Stimulated activated CD4-positive, alpha-beta T cell treated with anti-CD3 and anti-CD28 coated beads, Interleukin-1b, Interleukin-23, amount 100 ng/mL, for 48 hours (primary cell): ENCODE measurements around the gene CDK1.
A peak's percentile ranks its signal among the peaks of the same experiment; 100 is the strongest.
"Not testable (repeated sequence)": the region's sequence is repeated elsewhere in the genome, so short reads cannot be mapped to it uniquely, and the experiment has no call there.

ENCODE experiments used
- DNase-seq: peaks from one replicate; pipeline ENCODE4 v3.0.0-alpha.2; 2020

The CDK1 gene

DNA sequence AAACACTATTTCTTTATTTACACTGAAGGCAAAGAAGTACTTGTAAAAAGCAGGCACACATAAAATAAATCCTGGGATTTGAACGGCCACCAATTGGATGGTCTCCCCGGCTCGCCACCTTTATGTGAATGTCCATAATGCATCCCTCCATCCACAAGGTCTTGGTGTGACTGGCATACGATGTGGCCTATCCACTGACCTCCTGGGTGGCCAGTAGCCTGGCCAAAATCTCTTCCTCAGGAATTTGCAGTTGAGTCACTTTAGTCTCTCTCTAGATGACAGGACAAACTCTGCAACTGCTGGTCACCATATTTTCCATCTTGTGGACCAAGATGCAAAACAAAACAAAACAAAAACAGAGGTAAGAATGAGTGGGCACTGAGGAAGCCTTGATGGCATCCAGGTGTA lies 39.1 kb downstream of the CDK1 start:
- DNase-seq: no peak

DNA sequence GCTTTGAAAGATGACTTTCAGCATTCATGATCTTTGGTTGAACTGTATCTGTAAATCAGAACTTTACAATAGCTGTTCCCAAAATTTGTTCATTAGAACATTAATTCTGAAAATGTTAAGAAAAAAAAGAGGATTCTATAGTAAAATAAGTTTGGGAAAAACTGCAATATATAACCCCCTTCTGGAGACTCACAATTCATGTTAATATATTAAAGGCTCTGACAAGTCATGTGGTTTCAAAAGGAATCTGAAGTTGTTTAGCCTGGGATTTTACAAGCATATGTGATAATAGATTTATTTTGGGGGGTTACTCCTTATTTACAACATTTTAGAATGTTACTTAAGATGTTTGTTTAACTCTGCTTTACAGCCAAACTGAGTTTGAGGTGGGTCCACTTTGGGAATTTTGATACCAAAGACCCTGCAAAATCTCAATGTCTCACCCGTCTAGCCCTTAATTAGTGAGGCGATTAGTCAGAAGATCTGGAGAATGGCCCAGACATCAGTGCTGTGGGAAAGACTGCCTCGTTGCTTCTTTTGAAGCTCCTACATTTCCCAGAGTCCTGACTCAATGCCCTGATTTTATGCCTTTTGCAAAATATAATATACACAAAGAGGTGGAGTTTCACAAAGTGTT lies 40.0 kb downstream of the CDK1 start:
- no peak for DNase-seq

DNA sequence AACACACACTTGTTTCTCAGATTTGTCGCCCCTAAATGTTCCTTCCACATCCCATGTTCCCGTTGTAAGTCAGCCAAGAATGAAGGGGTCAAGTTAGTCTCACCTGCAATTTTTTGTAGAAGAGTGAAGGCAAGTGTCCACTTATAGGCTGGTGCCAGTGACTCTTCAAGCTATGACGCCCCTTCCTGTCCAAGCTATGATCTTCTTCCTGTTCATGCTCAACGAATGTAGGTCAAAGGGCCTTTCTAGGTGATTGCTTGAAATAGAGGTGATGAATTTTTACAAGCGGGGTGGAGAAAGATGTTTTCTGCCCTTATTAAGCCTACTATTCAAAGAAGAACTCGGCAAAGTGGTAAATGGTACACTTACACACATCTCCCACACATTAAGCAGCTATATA lies 41.0 kb downstream of the CDK1 start:
- DNase-seq: no peak

DNA sequence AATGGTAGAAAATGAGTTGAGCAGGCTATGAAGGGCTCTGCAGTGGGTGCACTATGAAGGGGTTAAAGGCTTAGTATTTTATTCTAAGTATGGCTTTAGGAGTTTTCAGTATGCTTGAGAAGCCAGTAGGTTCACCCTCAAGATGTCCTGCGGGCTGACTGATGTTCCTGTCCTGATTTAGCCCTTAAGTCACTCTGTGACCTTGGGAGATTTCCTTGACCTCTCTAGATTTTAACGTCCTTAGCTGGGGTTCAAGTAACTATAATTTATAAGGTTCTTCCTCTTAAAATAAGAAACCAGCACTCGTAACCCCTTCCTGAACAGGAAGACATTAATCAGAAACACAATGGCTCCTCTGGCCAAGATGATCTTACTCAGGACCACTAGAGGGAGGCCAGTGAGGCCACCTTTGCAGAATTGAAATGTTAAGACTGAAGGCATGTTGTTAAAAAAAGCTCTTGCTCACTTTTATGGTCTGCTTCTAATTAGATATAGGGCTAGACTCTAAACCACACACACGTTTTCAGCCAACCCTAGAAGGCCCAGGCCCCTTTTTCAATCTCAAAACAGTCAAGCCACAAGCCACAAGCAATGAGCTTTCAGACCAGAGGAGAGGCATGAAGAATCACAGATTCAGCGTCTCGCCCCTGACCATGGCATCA lies 41.9 kb downstream of the CDK1 start:
- peak; percentile 1 for DNase-seq

DNA sequence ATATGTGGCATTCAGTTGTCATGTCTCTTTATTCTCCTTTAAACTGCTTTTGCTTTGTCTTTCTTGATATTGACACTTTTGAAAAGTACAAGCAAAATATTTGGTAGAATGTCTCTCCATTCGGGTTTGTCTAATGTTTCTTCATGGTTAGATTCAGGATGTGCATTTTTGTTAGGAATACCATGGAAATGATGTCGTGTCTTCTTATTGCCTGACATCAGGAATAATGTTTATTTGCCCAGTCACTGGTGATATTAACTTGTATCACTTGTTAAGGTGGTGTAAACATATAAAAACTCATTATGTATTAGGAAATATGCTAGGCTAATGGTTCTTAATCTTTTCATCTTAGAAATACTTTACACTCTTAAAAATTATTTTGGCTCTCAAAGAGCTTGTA lies 43.4 kb downstream of the CDK1 start:
- DNase-seq: no peak

DNA sequence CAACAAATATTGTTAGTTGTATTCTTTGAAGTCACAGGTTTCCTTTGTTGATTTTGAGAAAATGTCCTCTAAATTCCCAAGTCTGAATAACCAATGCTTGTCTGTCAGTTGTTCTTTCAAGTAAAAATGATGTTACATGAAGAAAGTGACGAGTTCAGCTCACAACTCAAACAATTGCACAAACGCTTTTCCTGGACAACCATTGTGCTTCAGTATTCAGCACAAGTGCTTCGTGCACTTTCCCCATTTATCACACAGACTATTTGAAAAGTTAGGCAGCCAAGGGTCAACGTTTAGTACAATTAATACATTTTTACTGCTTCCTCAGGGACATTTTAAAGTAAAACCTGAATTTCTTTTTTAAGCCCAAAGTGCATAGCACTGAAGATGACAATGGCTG lies 44.5 kb downstream of the CDK1 start:
- no peak for DNase-seq

DNA sequence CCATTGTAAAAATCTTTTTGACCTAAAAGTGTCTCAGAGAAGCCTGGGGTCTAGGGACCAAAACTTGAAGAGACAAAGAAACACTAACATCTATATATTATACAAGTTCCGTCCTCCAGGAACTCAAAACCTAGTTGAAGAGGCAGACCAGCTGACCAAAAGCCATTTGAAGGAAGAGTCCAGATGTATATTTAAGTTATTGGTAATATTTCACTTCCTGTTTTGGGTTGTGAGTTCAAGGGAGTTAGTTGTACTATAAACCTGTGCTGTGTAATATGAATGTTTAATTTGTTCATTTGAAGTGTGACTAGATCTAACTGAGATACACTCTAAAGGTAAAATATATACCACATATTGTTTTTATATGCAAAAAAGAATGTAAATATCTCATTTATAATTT lies 45.0 kb downstream of the CDK1 start:
- no peak for DNase-seq

DNA sequence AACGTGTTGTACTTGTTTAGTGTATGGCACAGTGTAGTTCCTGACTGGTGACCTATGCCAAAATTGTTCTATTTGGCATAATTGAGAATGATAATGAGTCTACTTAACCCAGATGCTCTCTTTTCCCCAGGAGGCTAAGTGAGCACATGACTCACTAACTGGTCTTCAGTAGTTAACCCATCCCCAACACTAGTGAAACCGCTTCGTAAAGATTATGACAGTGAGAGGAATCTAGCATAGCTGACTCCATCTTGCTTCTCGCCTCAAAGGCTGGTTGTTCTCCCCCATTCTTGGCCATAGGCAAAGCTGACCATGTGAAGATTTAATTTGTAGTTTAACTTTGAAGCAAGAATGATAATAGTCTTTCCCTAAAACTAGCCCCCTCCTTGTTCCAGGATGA lies 47.2 kb downstream of the CDK1 start:
- no peak for DNase-seq

DNA sequence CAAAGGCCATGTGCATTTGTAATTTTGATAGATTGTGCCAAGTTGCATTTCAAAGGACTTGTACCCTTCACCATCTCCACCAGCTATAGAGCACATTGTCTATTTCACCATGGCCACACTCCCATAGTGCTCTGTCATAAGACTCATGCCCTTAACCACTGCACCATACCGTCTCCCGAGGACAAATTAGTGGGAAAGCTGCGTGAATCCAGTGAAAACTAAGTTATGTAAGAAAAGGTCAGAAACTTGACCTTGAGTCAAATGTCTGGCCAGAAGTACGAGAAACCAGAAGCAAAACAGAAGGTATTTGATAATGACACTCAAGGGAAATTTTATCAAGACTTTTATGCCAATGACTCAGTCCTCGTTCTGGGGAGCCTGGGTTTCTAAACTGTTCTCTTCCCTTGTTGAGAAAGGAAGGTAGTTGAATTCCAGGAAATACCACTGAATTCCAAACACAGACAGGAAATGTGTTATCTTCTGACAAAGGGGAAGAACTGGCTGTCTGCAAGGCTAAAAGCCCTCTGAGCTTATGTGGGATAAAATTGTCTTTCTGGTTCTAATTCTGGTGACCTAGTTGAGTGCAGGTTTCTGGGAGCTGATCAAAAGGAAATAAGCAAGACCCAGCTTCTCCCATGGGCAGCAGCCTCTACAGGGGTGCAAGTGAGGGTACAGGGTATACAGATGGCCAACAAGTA lies 49.7 kb downstream of the CDK1 start:
- DNase-seq: no peak

DNA sequence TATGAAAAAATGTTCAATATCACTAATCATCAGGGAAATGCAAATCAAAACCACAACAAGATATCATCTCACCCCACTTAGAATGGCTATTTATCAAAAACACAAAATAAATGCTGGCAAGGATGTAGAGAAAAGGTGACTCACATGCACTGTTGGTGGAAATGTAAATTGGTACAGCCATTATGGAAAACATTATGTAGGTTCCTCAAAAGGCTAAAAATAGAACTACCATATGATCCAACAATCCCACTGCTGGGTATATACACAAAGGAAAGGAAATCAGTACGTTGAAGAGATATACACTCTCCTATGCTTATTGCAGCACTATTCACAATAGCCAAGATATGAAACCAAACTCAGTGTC lies 50.2 kb downstream of the CDK1 start:
- DNase-seq: no peak

DNA sequence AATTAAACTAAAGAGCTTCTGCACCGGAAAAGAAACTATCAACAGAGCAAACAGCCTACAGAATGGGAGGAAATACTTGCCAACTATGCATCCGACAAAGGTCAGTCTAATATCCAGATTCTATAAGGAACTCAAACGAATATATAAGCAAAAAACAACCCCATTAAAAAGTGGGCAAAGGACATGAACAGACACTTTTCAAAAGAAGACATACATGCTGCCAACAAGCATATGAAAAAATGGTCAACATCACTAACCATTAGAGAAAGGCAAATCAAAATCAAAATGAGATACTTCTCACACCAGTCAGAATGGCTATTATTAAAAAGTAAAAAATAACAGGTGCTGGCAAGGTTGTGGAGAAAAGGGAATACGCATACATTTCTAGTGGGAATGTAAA lies 53.9 kb downstream of the CDK1 start:
- not testable (repeated sequence) for DNase-seq

DNA sequence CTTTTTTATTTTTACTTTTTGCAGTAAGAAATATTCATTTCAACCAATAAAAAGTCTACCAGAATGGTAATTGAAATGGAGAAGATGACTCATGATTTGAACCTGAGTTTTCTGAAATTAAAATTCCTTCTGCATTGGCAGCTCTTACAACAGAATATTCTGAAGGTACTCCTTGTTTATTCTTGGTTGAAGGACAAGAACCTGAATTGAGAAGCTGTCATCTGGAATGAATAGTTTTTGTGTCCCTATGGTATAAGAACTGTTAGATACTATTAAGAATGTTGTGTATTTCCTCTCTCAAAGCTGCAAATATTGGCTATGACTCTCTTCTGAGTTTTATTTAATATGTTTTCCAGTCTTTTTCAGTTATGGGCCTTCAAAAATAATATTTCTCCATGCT lies 56.1 kb downstream of the CDK1 start:
- DNase-seq: no peak

DNA sequence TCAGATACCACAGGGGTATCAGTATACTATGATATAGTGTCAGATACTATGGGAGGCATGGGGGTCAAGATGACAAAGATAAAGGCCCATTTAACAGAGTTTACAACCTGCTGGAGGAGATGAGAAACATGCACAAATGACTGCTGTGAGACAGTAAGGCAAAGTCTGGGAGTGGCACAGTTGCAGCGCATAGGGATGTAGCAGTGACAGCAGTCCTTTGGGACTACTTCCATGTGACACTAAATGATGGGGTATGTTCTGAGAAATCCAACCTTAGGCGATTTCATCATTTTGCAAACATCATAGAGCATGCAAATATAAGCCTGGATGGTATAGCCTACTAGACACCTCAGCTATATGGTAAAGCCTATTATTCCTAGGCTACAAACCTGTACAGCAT lies 56.8 kb downstream of the CDK1 start:
- DNase-seq: no peak

DNA sequence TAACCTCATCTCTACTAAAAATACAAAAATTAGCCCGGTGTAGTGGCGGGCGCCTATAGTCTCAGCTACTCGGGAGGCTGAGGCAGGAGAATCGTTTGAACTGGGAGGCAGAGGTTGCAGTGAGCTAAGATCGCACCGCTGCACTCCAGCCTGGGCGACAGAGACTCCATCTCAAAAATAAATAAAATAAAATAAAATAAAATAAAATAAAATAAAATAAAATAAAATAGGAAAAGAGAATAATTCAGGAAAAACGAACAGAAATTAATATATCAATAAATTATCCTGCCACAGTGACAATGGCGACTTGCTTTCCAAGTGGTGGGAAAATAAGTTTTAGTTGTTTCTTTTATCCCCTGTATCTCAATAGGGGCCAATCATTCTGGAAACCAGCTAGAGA lies 62.9 kb downstream of the CDK1 start:
- DNase-seq: not testable (repeated sequence)

DNA sequence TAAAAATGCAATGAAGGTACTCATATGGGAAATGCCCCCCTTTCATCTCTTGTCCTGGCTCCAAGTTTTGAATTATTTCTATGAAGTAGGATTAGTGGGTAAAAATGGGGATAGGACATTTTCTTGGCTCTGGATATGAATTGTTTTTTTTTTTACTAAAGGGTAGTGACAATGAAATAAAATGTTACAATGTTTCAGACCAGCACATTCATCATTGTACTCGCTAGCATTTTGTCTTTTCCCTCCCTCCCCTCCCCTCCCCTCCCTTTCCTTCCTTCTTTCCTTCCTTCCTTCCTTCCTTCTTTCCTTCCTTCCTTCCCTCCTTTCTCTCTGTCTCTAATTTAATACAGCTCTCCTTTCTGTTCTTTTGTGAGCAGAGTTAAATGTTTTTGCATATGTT lies 64.4 kb downstream of the CDK1 start:
- no peak for DNase-seq
